Keratinocyte (primary cell): ENCODE results near the gene BLNK.

Experiments used
- CTCF ChIP-seq, 3 experiments: IDR thresholded peaks in 1 of 3; conservative IDR thresholded peaks in 1 of 3; optimal IDR thresholded peaks in 1 of 3; 2 replicates in 2 of 3; 3 replicates in 1 of 3; pipeline versions ENCODE3 to v1.5.1; 2011; ENCODE audit warnings: low read length in 3 of 3, mild to moderate bottlenecking in 3 of 3, moderate library complexity in 2 of 3, control low read depth in 1 of 3, inconsistent platforms in 1 of 3; ENCODE audit not compliant: insufficient read depth in 2 of 3; ENCODE audit errors: extremely low read depth in 1 of 3
- EZH2 ChIP-seq: IDR thresholded peaks from one replicate; pipeline ENCODE4 v1.6.1; 2012; ENCODE audit warnings: inconsistent platforms, mild to moderate bottlenecking, low read length, moderate library complexity

- TF ChIP-seq CTCF (optimal IDR thresholded peaks at IDR 0.05 in 1 of 3, IDR thresholded peaks at IDR 0.05 in 1 of 3, conservative IDR thresholded peaks at IDR 0.05 in 1 of 3; ENCODE audit: extremely low read depth in 1 of 3, insufficient read depth in 2 of 3, low read length in 3 of 3), result no peak
- TF ChIP-seq EZH2, result no peak
These were observed 18.6 kb downstream of the BLNK start for GRCh38 chr10:96252730-96253129.
